NCI-H1105 treated with DMSO at 0.1 percent for 48 hours (cell line): ENCODE results near the gene PDGFB.

Experiments
- DNase-seq: peaks from one replicate; lab custom pipeline; 2025; lab: John Stamatoyannopoulos, UW

The PDGFB gene

DNA sequence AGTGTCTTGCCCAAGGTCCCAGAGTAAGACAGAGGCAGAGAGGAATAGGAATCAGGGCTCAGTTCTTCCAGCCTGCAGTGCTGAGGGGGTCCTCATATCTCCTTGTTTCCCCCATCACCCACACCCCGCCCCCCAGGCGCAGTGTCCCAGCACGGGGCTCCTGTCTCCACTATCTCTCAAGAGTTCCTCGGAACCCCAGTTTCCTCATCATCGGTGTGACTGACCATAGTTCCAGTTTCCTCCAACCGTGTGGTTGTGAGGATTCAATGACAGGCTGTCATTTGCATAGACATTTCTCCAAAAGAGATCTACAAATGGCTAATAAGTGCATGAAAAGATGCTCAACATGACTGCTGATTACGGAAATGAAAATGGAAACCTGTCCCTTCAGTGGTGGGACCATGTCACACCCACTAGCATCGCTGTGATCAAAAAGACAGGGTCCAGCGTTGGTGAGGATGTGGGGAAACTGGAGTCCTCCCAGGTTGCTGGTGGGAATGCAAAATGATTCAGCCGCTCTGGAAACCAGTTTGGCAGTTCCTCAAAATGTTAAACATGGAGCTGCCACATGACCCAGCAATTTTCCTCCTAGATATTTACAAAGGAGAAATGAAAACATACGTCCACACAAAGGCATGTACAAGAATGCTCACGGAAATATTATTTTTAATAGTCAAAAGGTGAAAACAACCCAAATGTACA lies 31.8 kb upstream of the PDGFB start:
- DNase-seq = no peak

GRCh38 chr22:39275814-39276439 lies 31.1 kb upstream of the PDGFB start:
- DNase-seq = no peak

- no peak for DNase-seq
These were observed 29.4 kb upstream of the PDGFB start for GRCh38 chr22:39273950-39274887.

DNA sequence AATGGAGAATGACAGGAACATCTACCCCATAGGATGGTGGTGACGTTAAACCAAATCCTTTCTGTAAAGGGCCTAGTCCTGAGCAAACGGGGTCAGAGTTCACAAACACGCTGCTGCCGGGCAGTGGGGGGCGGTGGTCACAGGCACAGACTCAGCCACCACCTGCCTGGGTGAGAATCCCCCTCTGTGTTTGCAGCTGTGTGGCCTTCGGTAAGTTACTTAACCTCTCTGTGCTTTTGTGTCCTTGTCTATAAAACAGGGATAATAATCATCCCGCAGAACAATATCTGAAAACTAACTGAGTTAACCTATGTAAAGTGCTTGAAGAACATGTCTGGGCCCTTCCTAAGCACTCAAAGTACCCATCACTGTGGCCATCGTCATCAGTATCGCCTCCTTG lies 26.0 kb upstream of the PDGFB start:
- no peak for DNase-seq

GRCh38 chr22:39270280-39270679 lies 25.5 kb upstream of the PDGFB start:
- no peak for DNase-seq

- DNase-seq = no peak
These were observed 24.5 kb upstream of the PDGFB start for GRCh38 chr22:39269095-39269790.

DNA sequence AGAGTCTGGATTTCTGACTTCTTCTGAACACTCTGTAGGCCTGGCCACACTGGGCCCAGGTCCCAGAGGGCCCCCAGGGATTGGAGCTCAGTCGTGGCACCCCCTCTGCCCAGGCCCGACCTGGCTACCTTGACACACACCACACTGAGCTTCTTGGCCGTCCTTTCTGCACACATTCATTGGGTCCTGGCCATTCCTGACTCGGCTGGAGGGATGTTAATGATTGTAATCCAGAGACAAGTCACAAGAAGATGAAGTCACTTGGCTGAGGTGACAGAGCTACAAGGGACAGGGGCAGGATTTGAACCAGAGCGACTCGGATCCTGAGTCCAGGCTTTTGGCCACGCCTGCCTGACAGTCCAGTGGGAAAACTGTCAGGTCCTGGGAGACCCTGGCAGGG lies 23.9 kb upstream of the PDGFB start:
- DNase-seq = no peak

DNA sequence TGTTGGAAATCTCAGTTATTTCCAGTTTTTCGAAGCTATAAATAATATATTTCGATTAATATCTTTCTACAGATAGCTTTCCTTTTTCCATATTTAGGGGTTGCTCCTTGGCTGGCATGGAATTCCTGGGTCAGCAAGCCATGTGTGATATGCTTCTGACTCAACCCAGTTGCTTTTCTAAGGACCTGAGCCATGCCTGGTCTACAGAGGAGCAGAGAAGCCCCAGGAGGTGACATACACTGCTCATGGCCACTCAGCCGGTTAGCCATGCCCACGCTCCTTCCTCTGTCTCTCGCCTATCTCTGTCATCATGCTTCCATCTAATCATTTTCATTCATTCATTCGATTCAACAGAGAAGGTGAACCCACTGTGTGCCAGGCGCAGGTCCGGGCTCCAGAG lies 23.2 kb upstream of the PDGFB start:
- no peak for DNase-seq

- no peak for DNase-seq
These were observed 21.7 kb upstream of the PDGFB start for GRCh38 chr22:39266398-39267030.

GRCh38 chr22:39265143-39265886 lies 20.5 kb upstream of the PDGFB start:
- DNase-seq = no peak

DNA sequence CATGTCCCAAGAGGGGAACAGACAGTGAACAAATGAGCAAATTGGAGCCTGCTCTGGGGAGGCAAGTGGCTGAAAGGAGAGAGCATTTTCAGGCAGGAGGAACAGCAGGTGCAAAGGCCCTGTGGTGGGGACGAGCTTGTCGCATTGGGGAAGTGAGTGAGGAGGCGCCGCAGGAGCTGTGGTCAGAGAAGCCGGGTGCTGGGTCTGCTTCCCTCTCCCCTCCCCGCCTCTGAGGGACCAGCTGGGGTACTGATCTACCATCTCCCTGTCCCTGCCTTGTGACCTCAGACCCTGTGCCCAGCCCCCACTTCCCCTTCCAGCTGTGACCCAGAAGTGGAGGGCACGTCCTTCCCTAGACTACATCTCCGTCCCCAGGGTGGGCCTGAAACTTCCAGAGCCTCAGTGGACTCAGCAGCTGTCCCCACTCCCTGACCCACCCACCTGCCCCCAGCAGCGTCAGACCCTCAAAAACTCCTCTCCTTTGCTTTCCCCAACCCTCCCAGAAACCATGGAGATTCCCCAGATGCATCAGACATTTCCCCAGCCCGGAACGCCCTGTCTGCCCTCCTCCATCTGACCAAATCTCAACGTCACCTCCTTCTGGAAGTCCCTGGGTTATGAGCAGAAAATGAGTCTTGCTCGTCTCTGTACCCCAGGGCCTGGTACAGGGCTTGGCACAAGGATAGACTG lies 19.7 kb upstream of the PDGFB start:
- DNase-seq = no peak

DNA sequence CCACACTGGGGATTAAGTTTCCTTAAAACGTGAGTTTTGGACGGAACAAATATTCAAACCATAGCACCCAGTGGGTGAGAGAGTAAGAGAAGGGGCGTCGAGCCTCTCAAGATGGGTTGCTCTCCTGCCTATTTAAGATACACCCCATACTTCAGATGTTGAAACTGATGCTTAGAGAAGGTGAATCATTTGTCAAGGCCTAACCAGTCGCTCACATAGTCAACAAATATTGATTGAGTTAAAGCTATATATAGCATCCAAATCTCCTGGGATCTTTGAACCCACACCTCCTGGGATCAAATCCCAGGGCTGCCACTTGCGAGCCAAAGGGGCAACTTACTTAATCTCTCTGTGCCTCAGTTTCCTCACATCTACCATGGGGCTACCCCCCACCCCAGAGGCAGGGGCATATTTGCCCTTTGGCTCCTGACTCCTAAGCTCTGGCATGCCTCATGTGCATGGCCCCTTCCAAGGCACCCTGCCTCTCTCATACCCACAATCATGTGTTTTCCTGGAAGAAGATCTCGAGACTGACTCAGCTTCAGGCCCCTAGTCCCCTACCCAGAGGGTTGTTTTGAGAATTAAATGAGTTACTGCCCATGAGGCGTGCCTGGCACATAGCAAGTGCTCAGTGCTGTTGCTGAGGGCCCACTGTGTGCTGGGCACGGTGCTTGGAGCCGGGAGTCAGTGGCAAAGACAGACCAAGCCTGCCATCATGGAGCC lies 19.0 kb upstream of the PDGFB start:
- no peak for DNase-seq

GRCh38 chr22:39259666-39260065 lies 14.9 kb upstream of the PDGFB start:
- no peak for DNase-seq

- DNase-seq = no peak
These were observed 13.2 kb upstream of the PDGFB start for GRCh38 chr22:39257901-39258475.

- DNase-seq = no peak
These were observed 12.2 kb upstream of the PDGFB start for GRCh38 chr22:39256979-39257378.

DNA sequence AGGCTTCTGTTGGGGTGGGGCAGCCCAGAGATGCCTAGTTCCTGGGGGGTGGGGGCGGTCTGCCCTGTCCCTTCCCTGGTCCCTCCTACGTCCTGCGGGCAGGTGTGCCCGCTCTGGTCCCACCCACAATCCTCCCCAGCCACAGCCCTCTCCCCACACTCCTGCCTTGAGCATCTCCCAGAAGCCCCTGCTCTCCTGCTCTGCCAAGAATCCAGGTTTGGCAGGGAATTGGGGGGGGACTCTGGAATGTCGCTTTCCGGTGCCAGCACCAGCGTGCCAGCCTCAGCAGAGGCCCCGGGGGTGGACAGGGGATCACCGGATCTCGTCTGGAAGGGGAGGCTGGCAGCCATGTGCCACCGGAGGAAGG lies 11.4 kb upstream of the PDGFB start:
- DNase-seq = no peak

GRCh38 chr22:39255449-39256185 lies 10.8 kb upstream of the PDGFB start:
- DNase-seq = no peak

GRCh38 chr22:39254789-39255298 lies 10.1 kb upstream of the PDGFB start:
- no peak for DNase-seq

- DNase-seq = no peak
These were observed 9.3 kb upstream of the PDGFB start for GRCh38 chr22:39254122-39254521.
